HG03354 (cell line): ENCODE measurements around the gene TPRX2.
"Not testable (repeated sequence)": the region's sequence is repeated elsewhere in the genome, so short reads cannot be mapped to it uniquely, and the experiment has no call there.

Experiments used
- ATAC-seq: cut with Tn5 transposase; IDR thresholded peaks from one replicate; pipeline ENCODE4 v1.9.1; 2021; ENCODE audit warnings: mild to moderate bottlenecking; ENCODE audit not compliant: unreplicated experiment, poor library complexity, severe bottlenecking

TPRX2 gene

GRCh38 chr19:47859838-47860237 is 803 bp downstream of the TPRX2 start:
- ATAC-seq, result not testable (repeated sequence)

- ATAC-seq, result no peak
These were observed 1.7 kb downstream of the TPRX2 start for GRCh38 chr19:47860602-47861297.

DNA sequence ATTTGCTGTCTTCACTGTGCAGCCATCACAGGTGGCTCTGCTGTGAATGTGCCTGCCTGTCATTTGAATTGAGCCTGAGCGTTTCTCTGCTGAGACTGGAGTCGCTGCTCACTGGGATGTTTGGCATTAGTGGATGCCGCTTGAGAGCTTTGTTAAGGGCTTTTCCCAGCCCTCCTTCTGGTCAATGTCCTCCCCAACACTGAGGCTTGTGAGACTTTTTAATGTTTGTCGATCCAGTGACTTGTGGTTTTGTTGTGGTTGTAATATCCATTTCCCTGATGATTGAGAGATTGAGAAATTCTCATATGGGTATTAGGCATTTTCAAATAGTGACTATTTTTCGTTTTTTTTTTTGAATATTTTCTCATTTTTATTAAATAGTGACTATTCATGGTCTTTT is 2.6 kb downstream of the TPRX2 start:
- ATAC-seq, result no peak

- ATAC-seq, result no peak
These were observed 4.5 kb downstream of the TPRX2 start for GRCh38 chr19:47863514-47863936.

GRCh38 chr19:47865166-47865565 is 6.1 kb downstream of the TPRX2 start:
- no peak for ATAC-seq

DNA sequence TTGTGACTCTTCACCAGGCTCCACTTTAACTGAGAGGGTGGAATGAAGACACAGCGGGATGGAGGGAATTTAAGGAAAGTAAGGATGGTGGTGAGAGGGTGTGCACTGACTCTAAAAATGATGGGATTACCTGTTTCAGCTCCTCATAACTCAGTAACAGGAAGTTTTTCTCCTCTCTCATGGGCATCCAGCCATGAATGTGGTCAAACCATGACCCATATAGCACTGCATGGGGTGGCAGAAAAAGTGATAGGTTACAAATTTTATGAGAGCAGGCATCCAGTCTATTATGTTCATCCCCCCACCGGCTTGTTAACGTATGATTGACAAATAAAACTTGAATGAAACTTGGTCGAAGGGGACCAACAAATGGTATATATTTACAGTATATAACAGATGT is 19.9 kb downstream of the TPRX2 start:
- no peak for ATAC-seq

DNA sequence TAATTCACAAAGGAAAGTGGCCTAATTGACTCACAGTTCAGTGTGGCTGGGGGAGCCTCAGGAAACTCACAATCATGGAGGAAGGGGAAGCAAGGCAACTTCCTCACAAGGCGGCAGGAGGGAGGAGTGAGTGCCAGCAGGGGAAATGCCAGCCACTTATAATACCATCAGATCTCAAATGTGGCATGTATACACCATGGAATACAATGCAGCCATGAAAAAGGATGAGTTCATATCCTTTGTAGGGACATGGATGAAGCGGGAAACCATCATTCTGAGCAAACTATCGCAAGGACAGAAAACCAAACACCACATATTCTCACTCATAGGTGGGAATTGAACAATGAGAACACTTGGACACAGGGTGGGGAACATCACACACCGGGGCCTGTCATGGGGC is 20.4 kb downstream of the TPRX2 start:
- not testable (repeated sequence) for ATAC-seq

GRCh38 chr19:47881757-47882156 is 22.7 kb downstream of the TPRX2 start:
- no peak for ATAC-seq

DNA sequence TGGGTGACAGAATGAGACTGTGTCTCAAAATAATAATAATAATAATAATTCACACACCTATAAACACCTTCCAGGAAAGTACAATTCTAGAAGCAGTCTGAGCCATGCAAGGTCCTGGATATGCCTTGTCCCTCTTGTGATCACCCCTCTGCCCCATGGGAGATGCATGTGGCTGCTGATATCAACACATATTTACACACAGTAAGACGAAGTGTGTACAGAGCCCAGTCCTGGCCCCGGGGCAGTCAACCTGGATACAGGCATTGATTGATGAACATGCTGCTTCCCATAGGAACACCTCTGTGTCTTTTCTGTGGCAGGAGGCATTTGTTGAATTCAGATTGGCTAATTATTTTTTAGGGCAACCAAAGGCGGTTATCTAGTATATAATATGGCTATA is 23.9 kb downstream of the TPRX2 start:
- ATAC-seq, result no peak

DNA sequence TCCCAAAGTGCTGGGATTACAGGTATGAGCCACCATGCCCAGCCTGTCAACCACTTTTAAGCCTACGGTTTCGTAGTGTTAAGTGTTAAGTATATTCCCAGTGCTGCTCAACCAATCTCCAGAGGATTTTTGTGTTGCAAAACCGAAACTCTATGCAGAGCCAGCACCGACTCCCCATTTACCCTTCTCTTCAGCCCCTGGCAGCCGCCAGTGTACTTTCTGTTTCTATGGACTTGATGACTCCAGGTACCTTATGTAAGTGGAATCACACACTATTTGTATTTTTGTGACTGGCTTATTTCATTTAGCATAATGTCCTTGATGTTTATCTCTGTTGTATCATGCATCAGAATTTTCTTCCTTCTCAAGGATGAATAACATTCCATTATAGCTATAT is 26.0 kb downstream of the TPRX2 start:
- ATAC-seq, result no peak

GRCh38 chr19:47886010-47886559 is 27.1 kb downstream of the TPRX2 start, which contains the start of gene SULT2A1:
Gene SULT2A1, minus strand, starts transcription at chr19:47886315. Its CDS starts 58 bp downstream, at chr19:47886257.
- no peak for ATAC-seq

- ATAC-seq, result no peak
These were observed 32.0 kb downstream of the TPRX2 start for GRCh38 chr19:47890865-47891621.

DNA sequence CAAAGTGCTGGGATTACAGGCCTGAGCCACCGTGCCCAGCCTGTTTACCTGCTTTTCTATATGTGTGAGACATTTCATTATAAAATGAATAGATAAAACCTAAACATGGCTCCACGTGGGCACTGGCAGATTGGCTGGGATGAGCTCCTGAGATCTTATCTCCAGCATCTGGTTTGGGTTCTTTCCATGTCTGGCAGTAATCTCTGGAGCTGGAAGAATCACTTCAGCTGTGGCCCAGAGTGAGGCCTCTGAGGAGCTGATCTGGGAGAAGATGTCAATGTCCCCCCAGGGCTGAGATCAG is 32.5 kb downstream of the TPRX2 start:
- ATAC-seq, result no peak

- ATAC-seq, result no peak
These were observed 33.1 kb downstream of the TPRX2 start for GRCh38 chr19:47891923-47892666.

GRCh38 chr19:47895165-47895782 is 36.2 kb downstream of the TPRX2 start:
- no peak for ATAC-seq

DNA sequence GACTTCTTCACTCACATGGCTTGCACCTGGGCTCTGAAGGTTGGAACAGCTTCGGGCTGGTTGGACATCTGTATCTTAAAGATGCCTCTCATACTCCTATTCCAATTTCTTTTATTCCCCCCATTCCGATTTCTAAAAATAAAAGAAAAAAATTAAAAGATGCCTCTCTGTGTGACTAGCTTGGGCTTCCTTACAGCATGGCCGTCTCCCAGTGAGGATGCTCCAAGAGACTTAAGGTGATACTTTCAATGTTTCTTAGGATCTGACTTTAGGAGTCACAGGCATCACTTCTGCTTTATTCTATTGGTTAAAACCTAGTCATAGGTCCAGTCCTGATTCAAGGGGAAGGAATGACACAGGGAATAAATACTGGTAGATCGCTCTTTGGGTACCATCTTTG is 37.0 kb downstream of the TPRX2 start:
- ATAC-seq, result no peak

- no peak for ATAC-seq
These were observed 37.7 kb downstream of the TPRX2 start for GRCh38 chr19:47896773-47897172.

- ATAC-seq, result no peak
These were observed 38.8 kb downstream of the TPRX2 start for GRCh38 chr19:47897861-47898260.

DNA sequence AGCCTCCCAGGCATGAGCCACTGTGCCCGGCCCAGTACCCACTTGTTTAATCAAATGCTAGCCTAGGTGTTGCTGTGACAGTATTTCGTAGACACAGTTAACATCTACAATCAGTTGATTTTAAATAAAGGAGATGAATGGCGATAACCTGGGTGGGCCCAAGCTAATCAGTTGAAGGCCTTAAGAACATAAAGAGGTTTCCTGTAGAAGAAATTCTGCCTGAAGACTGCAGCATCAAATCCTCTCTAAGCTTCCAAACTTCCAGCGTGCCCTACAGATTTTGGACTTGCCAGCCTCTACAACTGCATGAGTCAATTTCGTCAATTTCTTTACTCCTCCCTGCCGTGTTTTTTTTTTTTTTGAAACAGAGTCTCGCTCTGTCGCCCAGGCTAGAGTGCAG is 40.3 kb downstream of the TPRX2 start:
- ATAC-seq, result no peak

DNA sequence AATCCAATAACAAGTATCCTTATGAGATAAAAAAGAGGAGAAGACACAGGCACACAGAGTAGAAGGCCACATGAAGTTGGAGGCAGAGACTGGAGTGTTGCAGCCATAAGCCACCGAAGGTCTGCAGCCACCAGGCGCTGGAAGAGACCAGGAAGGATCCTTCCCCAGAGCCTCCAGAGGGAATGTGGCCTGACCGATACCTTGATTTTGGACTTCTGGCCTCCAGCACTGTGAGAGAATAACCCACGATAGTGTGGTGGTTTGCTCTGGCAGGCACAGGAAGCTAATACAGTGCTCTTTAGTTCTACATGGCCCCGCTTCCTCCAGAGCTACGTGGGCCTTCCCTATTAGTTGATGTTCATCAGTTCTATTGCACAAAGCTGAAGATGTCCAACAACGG is 42.3 kb downstream of the TPRX2 start:
- ATAC-seq, result no peak
